GM21786 (cell line): ENCODE data around the gene MVD.

Experiments
- ATAC-seq: cut with Tn5 transposase; IDR thresholded peaks from one replicate; pipeline ENCODE4 v1.9.1; 2021; ENCODE audit not compliant: unreplicated experiment

The MVD gene

GRCh38 chr16:88662843-88663606 lies at the start of gene MVD:
Gene MVD, minus strand, starts transcription at chr16:88663091. Its CDS starts 11 bp downstream, at chr16:88663080.
- ATAC-seq = peak; percentile 94

DNA sequence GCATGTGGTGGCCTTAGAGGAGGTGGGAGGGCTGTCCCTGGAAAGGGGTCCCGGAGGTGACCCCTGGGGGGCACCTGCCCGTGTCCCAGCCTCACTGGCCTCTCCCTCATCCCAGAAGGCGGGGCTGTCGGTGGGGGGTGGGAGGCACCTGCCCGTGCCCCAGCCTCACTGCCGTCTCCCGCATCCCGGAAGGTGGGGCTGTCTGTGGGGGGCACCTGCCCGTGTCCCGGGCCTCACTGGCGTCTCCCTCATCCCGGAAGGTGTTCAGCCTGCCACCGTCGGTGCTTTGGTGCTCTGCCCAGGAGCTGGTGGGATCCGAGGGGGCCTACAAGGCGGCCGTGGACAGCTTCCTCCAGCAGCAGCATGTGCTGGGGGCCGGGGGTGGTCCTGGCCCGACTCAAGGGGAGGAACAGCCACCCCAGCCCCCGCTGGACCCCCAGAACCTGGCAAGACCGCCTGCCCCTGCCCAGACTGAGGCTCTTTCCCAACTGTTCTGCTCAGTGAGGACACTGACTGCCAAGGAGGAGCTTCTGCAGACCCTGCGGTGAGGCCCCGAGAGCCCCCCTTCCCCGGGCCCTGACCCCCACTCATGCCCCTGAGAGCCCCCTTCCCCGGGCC lies 49.6 kb upstream of the MVD start:
- ATAC-seq = no peak

DNA sequence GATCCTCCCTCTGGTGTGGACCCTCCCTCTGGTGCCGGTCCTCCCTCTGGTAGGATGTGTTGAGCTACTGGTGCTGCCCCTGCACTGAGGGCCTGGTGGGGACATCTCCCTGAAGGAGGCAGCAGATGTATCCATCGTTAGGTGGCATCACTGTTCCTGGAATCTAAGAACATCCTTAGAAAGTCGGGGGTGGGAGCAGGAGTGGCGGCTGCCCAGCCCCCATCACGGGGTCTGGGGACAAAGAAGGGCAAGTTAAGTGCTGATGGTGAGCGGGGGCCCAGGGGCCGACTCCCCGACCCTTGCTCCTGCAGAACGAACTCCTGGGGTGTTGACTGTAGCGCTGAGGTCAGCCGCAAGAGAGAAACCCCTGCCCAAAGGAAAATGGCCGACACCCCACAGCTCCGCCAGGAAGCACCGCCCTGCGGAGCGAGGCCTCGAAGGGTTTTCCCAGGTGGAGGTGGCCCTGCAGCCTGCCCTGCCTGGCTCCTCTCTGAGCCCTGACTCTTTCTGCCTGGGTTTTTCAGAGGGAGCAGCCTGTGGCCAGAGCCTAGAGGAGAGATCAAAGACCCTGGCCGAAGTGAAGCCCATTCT lies 49.0 kb upstream of the MVD start:
- no peak for ATAC-seq

DNA sequence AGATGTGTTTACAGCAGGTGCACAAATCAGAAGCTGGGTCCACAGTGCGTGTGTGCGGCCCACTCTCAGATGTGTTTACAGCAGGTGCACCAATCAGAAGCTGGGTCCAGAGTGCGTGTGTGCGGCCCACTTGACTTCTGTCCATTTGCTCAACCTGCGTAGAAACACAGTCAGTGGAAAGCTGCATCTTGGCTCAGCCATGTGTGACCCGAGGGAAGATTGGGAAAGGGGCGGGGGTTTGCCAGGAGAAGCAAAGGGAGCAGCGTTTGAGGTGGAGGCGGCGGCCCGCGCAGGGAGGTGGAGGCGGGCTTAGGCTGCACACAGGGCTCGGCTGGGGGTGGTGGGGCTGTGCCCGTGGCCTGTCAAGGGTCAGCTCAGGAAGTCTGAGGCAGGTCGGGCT lies 47.7 kb upstream of the MVD start:
- no peak for ATAC-seq

DNA sequence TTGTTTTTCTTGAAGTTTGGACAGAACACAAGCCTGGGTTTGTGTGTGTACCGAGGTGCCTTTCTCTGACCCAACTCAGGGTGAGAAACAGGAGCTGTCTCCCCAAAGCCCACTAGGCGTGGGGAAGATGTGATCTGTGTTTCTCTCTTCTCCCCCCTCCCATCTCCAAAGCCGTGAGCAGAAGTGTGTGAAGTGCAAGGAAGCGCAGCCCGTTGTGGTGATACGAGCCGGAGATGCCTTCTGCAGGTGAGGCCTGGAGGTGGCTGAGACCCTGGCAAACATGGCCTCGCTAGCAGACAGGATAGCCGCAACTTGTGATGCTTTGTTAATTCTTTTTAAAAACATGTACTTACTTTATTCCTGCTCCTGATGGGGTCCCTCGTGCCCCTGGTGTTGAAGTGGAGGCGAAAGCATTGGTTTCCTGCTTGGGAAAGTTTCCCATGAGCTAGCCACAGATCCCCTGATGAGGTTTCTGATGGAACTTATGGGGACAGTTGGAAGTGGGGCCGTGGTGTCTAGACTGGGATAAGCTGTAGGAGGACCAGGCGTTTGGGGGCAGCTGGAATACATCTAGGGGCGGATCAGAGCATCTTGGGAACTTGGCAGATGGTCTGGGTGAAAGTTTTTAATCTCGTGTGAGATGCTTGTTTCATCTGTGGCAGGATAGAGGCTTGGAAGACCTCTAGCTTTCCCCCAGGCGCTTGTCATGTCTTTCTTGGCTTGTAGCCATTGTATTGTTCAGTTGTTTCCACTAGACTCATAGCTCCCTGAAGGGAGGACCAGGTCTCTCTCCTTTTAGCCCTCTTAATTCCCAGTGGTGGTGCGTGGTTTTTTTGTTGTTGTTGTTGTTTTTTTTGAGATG lies 44.3 kb upstream of the MVD start:
- no peak for ATAC-seq

DNA sequence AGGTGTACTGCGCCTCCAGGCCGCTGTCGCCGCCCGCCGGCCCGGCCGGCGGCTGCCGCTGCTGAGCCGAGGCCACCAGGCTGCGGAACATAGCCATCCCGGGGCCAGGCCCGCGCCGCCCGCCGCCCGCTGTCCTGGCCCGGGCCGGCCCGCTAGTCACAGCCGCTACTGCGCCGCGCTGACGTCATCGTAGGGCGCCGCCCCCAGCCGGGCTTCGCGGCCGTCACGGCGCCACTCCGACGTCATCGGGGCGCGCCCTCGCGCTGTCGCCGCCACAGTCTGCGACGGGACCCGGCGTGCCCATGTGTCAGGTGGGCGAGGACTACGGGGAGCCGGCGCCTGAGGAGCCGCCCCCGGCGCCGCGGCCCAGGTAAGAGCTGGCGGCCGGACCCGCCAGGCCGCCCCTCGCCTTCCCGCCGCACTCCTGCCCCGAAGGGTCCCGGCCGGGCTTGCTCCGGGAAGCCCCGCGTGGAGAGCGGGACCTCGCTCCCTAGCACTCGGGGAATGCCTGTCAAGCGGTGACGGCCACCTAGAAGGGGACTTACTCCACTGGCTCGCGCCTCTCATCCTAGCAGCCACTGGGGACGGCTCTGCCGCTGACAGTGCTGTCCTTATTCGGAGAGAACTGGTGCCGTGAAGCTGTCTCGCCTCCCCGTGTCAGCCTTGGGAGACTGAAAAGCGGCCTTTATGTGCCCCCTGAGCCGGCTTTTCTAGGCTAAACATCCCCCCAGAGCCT lies 43.5 kb upstream of the MVD start, which contains the start of the genes CTU2 and RNF166:
TSS of gene CTU2 (plus strand) at position 275 of the 736 bp plus-strand sequence. CDS start at position 303, 28 bp downstream.
TSS of gene RNF166 (minus strand) at position 180 of the 736 bp plus-strand sequence. CDS start at position 97, 83 bp downstream.
- ATAC-seq = peak; percentile 51

DNA sequence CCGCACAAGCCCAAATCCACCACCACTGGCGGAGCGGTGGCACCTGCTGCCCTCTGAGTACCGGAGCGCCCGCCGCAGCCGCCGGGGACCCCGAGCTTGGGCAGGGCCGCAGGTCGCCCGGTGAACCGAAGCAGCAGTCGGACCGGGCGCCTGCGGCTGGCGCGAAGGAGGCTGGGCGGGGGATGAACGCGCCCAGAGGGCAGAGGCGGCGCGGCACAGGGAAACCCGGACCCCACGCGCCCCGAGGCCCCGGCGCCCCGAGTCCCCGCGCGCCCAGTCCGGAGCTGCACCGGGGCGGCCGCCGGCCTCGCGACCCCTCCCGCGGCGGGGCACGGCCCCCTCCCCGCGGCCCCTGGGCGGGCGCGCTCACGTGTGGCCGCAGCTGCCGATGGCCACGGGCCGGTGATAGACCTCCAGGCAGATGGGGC lies 42.9 kb upstream of the MVD start:
- peak; percentile 11 for ATAC-seq

GRCh38 chr16:88705076-88705684 lies 42.3 kb upstream of the MVD start:
- ATAC-seq = no peak

DNA sequence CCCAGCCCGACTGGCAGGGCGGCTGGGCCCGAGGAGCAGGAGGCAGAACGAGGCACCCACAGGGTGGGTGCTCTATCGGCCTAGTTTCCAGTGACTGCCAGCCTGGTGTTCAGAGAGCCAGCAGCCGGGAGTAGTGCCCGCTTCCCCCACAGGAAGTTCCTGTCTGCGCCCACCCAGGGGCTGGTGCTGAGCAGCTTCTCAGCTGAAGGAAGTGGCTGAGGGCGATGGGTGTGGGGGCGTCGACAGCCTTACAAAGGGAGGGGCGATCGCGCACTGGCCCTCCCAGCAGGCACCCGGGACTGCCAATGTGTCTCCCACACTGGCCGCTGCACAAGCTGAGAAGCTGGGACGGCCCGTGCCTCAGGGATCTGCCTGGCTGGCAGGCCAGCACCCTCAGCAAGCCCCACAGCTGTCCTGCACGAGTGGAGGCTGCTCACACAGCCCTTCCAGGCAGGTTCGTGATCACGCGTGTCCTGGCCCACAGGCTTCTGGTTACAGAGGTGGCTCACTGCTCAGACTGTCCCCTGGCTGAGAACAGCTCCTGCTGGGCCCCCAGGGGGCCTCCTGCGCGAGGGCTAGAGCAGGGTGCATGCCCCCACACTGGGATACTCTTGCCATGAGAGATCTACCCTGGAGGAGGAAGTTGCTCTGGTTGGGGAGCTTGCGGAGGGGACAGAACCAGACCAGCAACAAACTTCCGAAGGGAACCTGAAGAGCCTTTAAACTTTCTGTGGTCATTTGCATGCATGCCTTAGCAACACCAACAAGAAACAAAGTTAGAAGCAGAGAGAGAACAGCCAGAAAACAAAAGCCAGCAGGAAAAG lies 40.8 kb upstream of the MVD start:
- no peak for ATAC-seq

- ATAC-seq = no peak
These were observed 39.7 kb upstream of the MVD start for GRCh38 chr16:88702371-88703210.

- no peak for ATAC-seq
These were observed 38.9 kb upstream of the MVD start for GRCh38 chr16:88701581-88702370.

DNA sequence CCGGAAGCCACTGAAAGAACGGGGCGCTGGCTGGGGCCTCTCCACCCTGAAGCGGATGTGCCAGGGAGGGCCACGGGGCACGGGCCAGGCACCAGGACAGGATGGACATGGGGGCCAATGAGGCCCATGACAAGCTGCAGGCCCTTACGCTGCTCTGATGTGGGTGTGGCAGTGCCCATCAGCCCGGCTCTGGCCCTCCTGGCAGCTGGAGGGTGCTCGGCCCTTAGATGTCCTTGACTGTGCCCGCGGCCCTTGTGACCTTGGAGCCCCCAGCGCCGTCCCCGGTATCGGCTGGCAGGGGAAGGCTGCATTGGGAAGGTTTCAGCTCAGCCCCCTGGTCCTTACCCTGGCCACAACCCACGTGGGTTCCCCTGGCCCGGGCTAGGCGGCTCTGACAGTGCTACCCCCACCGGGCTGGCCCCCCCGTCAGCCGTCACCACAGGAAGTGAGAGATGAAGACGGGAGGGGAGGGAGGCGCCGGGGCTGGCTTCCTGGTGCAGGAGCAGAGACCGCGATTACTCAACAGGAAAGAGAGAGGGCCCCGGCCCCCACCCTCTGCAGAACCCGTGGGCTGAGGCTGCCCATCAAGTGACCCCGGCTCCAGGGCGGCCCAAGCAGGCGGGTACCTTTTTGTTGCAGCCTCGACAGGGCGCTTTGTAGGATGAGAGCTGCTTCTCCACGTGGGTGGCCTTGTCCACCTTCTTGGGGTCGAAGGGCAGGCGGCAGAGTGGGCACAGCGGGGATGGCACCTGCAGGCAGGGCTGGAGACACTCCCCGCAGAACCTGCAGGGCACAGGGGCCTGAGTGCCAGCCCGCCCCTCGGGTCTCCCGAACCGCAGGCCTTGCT lies 38.0 kb upstream of the MVD start:
- ATAC-seq = peak; percentile 69

DNA sequence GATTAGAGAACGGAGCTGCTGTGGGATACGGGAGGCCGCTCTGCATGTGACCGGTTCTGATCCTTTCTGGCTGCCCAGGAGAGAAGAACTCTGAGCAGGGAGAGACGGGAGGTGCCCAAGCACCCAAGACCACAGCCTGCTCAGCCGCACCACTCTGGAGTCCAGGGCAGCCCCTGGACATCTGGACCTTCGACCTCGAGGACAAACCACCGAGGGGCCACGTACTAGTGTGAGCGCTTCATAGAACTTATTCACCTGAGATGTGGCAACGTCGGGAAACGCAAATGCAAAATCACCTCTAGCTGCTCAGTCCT lies 37.4 kb upstream of the MVD start:
- no peak for ATAC-seq

DNA sequence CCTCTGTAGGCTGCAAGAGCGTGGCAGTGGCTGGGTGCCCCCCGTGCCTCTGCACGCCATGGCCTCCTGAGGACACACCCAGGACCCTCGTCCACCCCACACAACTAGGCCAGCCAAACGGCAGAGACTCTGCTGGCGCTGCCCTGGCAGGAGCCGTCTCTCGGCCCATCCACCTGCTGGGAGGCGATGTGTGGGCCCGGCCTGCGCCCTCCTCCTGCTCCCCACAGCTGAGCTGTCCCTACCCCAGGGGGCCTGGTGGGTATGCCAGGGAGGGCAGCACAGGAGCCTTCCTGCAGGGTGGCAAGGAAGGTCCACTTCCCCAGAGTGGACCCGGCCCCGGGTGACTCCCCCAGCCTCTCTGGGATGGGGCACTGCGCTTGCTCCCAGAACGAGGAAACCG lies 36.3 kb upstream of the MVD start:
- no peak for ATAC-seq

DNA sequence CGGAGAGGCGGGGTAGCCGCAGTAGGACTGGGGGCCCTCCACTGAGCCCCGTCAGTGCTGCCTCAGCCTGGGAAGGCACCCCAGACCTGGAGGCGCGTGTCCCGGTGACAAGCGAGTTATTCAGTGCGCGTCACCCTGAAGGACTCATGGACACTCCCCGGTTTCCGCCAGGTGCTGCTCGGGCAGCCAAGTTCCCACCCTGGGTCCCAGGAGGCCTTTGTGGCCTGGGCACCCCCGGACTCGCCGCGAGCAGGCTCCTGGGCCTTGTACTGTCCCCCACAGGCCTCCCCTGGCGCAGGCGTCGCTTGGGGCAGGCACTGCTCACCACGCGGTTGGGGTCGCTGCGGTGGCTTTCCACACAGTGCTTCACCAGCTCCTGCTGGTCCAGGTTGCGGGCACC lies 35.8 kb upstream of the MVD start:
- no peak for ATAC-seq

- no peak for ATAC-seq
These were observed 35.1 kb upstream of the MVD start for GRCh38 chr16:88697831-88698615.
